ENCODE data around the gene MEX3B. TPM values are rescaled to one million over a fixed set of nuclear protein-coding genes. Genes with fewer than 3 reads are reported as not detected.
A peak's percentile ranks its signal among the peaks of the same experiment; 100 is the strongest.
"Not testable (repeated sequence)": the region's sequence is repeated elsewhere in the genome, so short reads cannot be mapped to it uniquely, and the experiment has no call there.

MEX3B gene
- total RNA-seq, 1 experiment from 2014 or later: 5.5 TPM

DNA sequence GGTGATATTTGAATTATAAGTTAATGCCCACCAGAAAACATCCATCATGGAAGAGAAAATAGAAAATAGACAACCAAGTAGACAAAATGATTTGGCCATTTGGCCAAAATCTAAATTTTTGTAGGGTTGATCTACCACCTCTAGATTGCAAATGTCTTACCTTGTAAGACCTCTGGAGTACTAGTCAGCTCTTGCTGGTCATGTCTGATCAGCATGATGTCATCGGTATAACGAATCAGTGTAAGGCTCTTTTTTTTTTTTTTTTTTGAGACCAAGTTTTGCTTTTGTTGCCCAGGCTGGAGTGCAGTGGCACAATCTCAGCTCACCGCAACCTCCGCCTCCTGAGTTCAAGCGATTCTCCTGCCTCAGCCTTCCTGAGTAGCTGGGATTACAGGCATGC is 17.7 kb downstream of the MEX3B start:
- DNase-seq (ENCODE audit: low read depth); in situ Hi-C loops (cut with HindIII; ENCODE audit: low pct_unique_long_range_greater_than_20kb, low sequenced_read_pairs): not testable (repeated sequence)

DNA sequence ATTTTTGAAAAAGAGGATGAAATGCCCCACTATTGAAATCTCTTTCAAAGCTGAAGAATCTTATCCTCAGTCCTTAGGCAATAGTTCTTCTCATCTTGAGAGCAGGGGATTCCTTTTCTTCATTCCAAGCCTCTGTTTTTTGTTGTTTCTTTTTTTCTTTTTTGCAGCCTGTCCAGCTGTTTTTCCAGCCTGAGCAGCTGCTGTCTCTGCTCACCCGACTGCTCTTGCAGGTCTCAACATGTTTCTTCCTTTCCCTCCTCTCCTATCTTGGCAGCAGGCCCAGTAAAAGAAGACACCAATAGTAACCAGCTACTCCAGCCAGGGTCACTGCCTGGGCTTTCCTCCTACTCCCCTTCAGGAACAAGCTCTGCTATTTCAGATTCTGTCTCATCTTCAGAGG is 23.8 kb downstream of the MEX3B start:
- in situ Hi-C loops (cut with HindIII; ENCODE audit: low pct_unique_long_range_greater_than_20kb, low sequenced_read_pairs): no loop called here
- peak; percentile 50 for DNase-seq (ENCODE audit: low read depth)

DNA sequence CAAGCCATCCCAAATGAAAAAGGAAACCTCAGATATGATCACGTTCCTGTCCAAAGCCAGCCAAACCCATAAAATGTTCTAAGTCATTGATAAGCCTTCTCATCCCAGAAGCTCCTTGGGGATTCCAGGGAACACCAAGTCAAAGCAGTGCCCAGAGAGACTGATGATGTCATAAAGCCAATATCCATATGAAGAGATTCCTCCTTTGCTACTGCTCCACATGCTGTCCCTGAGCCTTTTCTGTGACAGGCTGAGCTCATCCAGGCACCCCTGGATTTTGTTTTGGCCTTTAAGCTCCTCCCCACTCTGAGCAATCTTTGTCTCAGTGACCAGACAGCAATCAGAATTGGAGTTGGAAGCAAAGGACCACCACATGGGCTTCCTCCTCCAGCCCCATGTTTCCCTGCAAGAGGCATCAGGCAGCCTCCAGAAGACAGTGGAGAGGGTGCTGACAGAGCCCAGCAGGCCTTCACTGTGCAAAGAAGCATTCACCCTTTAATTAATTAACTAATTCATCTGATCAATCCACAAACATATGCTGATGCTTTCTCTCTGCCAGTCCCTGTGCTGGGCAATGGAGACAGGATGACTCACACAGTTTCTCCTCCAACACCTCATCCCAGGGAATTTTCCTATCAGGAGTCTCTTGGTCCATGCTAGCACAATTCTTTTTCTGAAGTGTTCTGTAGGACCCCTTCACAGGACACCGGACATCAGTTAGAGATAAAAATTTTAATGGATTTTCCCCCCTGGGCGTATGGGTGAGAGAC is 25.0 kb downstream of the MEX3B start:
- DNase-seq (ENCODE audit: low read depth): no peak
- in situ Hi-C loops (cut with HindIII; ENCODE audit: low pct_unique_long_range_greater_than_20kb, low sequenced_read_pairs): no loop called here

DNA sequence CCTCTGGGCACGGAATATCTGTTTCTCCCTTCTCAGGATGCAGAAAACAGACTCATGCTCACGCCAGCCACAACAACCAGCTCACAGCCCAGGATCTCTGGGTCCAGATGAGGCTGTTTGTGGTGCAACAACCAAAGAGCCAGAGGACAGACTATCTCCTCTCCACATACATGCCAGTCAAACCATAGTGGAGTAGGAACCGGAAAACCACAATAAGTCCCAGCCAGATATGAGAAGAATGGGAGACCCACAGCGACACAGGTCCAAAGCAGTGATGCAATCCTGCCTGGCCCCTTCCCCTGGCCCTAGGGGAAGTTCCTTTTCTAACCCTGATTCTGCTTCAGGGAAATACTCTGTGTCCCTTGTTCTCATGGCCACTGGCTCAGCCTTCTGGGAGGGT is 27.6 kb downstream of the MEX3B start:
- DNase-seq (ENCODE audit: low read depth): no peak
- in situ Hi-C loops (cut with HindIII; ENCODE audit: low pct_unique_long_range_greater_than_20kb, low sequenced_read_pairs): no loop called here

DNA sequence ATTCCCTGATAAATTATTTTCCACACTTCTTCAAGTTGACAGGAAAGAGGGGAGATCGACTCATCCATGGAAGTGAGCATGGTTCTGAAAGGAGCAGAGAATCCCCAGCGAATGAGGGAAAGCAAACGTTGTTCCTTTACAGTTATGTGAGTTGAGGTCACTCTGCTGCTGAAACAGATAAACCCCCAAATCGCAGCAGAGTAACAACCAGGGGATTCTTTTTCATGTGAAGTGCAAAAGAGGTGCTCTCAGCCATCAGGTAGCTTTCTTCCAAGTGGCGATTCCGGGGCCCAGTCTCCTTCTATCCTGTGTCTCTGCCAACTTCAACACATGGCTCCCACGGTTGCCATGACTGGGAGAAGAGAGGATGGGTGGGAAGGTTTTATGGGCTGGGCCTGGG is 28.2 kb downstream of the MEX3B start:
- in situ Hi-C loops (cut with HindIII; ENCODE audit: low pct_unique_long_range_greater_than_20kb, low sequenced_read_pairs): no loop called here
- no peak for DNase-seq (ENCODE audit: low read depth)

DNA sequence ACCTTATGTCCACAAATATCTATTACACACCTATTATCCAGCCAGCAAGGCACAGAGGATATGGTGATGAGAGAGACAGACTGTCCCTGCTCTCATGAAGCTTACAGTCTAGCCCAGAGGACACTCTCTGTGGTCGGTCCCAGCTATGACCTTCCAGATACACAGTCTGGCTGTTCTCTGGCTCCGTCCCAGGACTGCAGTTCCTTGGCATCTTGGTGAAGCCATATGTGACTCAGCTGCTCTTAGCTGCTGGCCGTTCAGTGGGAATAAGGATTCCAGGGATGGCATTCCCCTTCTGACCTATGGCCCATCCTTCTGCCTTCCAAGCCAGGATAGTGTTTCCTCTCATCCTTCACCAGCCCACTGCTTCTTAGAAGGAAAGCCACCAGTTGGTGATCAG is 30.8 kb downstream of the MEX3B start:
- in situ Hi-C loops (cut with HindIII; ENCODE audit: low pct_unique_long_range_greater_than_20kb, low sequenced_read_pairs): no loop called here
- no peak for DNase-seq (ENCODE audit: low read depth)

DNA sequence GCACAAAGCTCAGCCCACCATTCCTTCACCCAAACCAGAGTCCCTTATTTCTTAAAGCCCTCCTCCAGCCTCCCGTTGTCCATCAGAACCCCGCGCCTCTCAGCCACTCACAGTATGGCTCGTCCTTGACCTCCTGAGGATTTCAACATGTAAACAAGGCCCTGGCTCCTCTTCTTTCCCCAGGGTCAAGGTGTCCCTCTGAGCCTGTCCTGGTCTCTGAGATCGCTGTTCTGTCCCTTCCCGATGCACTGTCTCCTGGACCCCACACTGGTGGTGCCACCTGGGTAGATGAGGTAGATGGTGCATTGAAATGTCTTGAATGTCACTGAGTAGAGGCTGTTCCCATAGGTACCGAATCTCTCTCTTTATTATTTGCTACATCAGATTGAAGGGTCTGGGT is 32.9 kb downstream of the MEX3B start:
- DNase-seq (ENCODE audit: low read depth): no peak
- in situ Hi-C loops (cut with HindIII; ENCODE audit: low pct_unique_long_range_greater_than_20kb, low sequenced_read_pairs): no loop called here

DNA sequence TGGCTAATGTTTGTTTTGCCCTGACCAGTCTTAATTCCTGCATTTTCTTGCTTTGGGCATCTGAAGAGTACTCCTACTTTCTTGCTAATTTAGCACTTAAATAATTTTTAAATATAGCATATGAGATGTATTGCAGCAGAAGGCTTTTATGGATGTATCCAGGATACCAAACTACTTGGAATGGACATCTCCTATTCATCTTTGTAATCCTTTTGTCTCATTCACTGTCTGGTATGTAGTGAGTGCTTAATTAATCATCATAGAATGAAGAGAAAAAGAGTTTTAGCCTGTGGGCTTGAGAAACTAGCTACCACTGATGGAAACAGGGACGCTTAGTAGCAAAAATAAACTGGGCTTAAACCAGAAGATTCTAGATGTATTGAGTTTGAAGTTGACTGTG is 40.6 kb downstream of the MEX3B start:
- DNase-seq (ENCODE audit: low read depth): no peak
- in situ Hi-C loops (cut with HindIII; ENCODE audit: low pct_unique_long_range_greater_than_20kb, low sequenced_read_pairs): no loop called here

DNA sequence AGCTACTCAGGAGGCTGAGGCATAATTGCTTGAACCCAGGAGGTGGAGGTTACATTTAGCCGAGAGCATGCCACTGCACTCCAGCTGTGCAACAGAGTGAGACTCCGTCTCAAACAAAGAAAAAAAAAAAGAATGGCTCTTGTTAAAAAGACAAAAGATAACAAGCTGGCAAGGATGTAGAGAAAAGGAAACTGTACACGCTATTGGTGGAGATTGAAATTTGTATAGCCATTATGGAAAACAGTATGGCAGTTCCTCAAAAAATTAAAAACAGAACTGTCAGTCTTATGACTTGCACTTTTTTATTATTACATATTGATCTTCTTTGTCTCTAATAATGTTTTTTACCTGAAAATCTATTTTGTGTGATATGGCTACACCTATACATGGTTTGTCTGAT is 41.9 kb downstream of the MEX3B start:
- DNase-seq (ENCODE audit: low read depth): no peak
- in situ Hi-C loops (cut with HindIII; ENCODE audit: low pct_unique_long_range_greater_than_20kb, low sequenced_read_pairs): no loop called here

DNA sequence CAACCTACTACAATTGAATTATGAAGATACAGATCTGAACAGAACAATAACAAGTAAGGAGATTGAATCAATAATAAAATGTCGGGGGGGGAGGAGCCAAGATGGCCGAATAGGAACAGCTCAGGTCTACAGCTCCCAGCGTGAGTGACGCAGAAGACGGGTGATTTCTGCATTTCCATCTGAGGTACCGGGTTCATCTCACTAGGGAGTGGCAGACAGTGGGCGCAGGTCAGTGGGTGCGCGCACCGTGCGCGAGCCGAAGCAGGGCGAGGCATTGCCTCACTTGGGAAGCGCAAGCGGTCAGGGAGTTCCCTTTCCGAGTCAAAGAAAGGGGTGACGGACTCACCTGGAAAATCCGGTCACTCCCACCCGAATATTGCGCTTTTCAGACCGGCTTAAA is 50.7 kb downstream of the MEX3B start:
- in situ Hi-C loops (cut with HindIII; ENCODE audit: low pct_unique_long_range_greater_than_20kb, low sequenced_read_pairs); DNase-seq (ENCODE audit: low read depth): not testable (repeated sequence)

DNA sequence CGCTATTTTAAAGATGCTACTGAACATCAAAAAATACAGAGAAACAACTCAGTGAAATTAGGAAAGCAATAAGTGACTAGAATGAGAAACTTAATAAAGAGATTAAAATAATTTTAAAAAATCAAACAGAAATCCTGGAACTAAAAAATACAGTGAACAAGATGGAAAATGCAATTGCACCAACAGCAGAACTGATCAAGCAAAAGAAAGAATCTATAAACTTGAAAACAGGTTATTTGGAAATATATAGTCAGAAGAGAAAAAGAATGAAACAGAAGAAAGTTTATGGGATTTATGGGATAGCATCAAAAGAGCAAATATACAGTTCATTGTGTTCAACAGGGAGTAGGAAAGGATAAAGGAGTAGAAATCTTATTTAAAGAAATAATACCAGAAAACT is 53.3 kb downstream of the MEX3B start:
- in situ Hi-C loops (cut with HindIII; ENCODE audit: low pct_unique_long_range_greater_than_20kb, low sequenced_read_pairs): no loop called here
- no peak for DNase-seq (ENCODE audit: low read depth)

Other genes with a start within 250 kb of the MEX3B start
- 3.3 and 12.1 TPM in 2 replicates for gene EFL1, start 216.7 kb upstream of the MEX3B start, total RNA-seq (2014; rRNA removed; shearing (Covaris generic); ENCODE audit: low replicate concordance)
- not detected in 2 replicates for gene SAXO2, start 216.8 kb upstream of the MEX3B start, total RNA-seq (2014; rRNA removed; shearing (Covaris generic); ENCODE audit: low replicate concordance)

Measured in Caki2 (cell line).